NCI-H187 (cell line): Measurements from ENCODE around the gene CYP27A1.

ENCODE experiments used
- DNase-seq, 2 experiments: peaks; one replicate each; lab custom pipeline; 2025; lab: John Stamatoyannopoulos, UW

CYP27A1 gene

DNA sequence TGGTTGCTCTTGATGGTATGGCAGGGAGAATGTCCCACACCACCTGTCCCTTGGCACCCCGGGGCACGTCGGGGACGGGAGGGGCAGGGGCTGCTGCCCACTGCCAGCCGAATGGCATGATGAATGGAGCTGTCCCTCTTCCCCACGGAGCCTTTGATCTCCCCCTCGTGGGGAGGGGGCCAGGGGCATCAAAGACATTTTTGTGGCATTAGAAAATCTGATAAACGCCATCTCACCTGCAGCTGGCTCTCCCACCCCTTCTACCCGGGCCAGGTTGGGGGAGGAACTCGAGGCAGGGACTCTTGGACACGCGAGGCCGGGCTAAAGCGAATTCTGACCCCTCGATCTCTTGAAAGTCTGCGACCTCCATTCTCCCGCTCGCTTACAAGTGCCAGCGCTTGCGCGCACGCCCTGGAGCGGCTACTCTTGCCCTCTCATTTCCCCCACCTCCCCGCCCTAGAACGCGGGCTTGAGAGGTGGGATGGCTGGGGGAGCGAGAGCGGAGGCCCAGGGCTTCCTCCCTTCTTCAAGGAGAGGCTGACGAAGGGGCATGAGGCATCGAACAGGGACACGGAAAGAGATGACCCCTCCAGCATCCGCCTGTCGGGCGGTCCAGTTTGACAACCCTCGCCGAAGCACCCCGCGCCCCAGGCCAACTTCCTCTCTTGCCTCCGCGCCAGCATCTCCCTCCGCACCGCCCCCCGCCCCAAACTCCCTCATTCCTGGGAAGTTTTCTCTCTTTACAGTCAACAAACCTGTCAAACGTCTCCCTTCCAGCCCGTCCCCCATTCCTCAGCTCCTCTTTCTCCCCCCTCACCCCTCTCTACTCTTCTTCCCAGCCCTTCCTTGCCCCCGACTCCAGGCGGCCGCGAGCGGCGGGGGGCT, 77.0 kb downstream of the CYP27A1 start:
- DNase-seq, result no peak

DNA sequence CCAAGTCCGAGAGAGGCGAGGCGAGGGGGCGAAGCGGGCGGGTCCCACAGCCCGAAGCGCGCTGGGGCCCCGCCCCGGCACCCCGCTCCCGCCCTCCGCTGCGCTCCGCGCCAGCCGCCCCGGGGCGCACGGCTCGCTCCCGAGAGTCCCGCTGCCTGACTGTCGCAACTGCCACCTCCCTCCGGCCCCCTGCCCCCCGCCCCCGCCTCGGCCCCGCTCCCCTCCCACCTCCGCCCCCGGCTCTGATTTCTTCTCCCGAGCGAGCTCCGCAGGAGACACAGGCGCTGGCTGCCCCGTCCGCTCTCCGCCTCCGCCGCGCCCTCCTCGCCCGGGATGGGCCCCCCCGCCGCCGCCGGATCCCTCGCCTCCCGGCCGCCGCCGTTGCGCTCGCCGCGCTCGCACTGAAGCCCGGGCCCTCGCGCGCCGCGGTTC, 77.6 kb downstream of the CYP27A1 start, which contains the start of gene WNT6:
TSS of gene WNT6 (plus strand) at position 250 of the 432 bp plus-strand sequence. CDS start 233 bp downstream, outside the sequence.
- DNase-seq, result no peak

DNA sequence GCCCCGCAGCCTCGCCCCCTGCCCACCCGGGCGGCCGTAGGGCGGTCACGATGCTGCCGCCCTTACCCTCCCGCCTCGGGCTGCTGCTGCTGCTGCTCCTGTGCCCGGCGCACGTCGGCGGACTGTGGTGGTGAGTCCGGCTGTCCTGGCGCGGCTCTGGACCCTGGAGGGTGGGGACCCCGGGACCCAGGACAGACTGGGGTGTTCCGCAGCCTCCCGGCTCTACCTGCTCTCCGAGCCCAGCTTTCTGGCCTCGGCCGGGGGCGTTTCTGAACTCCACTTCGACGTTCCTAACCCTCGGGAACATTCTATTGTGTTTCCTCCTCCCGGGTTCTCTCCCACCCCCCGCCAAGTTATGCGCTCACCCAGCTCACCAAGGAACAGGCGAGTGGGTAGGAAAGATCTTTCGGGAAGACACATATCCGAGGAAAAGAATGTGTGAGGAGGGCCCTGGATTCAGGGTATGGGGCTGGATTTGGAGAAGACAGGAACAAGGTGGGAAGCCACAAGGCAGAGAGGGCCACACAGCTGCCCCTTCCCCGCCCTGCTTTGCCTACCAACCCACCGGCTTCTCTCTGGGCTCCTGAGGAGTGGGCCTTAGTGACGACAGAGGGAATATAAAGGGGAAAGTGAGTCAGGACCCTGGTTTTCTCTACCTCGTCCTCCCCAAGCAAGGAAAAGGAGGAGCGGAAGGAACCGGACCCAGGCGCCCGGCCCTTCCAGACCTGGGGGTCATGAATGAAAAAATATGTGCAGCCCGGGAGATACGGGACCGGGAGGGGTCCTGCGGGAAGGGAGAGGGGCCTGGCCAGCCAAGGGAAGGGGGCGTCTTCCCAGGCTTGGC, 78.3 kb downstream of the CYP27A1 start:
- DNase-seq, result no peak

DNA sequence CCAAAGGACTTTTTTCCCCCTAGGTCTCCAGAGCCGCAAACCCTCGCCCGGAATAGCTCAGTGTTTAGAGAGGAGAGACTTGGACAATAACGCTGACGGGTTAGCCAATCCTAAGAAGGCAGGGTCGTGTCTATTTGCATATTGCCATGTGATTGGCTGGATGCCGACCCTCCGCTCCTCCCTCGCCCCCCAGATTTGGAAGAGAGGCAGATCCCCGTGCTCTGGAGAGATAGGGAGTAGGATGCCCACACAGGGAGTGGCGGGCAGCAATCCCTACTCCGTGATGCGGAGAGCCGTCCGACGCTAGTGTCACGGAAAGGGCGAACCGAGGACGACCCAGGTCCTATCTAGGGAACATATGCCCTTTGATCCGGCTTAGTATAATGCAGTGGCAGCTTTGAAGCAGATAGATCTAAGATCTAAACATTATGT, 79.0 kb downstream of the CYP27A1 start:
- no peak for DNase-seq

DNA sequence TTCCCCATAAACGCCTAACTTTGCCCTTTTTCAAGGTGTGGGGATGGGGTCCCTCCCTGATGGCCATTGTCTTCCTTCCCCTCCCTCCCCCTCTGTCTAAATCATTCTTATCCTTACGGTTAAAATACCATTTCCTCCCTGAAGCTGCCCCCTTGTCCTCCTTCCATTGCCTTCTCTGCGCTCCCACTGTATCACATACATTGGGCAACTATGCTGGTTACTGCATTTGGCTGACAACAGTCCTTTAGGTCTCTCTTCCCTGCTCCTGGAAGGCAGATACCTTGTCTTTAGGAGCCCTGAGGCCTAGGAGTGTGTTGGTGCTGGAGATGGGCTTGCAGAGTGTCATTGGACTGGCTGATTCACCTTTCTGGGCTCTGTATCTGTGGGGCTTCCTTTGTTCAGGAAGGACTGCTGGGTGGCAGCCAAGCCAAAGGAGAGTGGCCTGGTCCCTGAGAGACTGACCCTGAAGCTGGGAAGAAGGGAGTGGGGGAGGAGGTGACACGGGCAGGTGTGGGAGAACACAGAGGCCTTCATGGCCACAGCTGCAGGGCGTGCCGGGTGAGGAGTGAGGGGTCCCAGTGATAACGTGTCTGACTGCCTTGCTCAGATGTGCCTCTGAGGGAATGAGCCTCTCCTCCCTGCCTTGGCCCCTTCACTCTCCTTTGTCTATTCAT, 79.8 kb downstream of the CYP27A1 start:
- DNase-seq, result no peak

DNA sequence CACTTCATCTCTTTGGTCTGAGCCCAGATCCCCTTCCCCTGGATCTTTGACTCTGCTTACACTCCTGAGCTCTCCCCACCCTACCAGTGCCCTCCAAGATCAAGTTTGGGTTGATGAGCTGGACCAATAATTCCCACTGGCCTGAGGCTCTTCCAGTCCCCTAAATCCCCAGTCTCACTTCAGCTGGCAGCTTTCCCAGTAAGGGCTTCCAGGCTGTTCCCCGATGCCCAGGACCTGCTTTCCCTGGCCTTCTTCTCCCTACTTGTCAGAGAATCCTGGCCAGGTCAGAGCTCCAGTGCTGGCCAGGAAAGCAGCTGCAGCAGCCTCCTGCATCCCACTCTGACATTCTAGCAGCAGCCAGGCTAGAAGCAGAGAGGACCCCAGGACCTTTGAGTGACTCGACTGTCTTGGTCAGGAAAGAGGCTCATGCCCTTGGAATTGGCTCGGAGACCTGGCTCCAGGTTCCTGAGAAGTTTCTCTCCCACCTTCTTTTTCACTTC, 81.1 kb downstream of the CYP27A1 start:
- DNase-seq, result no peak
